ENCODE measurements around the gene ASXL3. TPM values are rescaled to one million over a fixed set of nuclear protein-coding genes. Genes with fewer than 3 reads are reported as not detected.

ASXL3 gene
- total and polyA plus RNA-seq, 2 donors (not counting 3 experiments of a cell fraction or from before 2014, with no cell fraction given) = 0.07 to 0.27 TPM

DNA sequence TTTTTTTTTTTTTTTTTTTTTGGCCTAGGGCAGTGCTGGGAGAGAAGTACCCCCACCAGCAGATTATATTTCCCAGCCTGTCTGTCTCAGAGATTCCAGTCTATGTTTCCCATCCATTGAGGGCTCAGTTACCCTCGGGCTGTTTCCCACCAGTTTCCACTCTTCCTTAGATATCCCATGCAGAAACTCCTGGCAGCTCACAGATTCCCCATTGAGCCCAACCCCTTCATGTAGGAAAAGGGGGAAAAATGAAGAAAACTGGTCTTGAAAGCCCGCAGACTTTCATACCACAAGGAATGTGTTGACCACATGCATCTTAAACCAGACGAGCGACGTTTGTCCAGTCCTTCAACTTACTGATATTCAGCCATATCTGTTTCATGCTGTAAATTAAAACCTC, 15.2 kb downstream of the ASXL3 start:
- dilution Hi-C loops (cut with MboI; ENCODE audit: extremely low pct_ligation_motif_present, low sequenced_read_pairs) = no loop called here
- Histone ChIP-seq H3K79me2 (ENCODE audit: control insufficient read depth, insufficient read depth, low read length) (no peaks in the 10 kb centered on the region), H4K20me1 (replicated peaks; ENCODE audit: control insufficient read depth, extremely low read depth, insufficient read depth, low read length) (no peaks in the 10 kb centered on the region), H3K36me3 (ENCODE audit: control insufficient read depth in 2 of 2, extremely low read depth in 1 of 2, insufficient read depth in 2 of 2, low read length in 2 of 2) (no peaks in the 10 kb centered on the region), H3K9ac (replicated peaks; ENCODE audit: extremely low read depth, insufficient read depth, low read length) (no peak overlapping the region), H3K4me2 (ENCODE audit: insufficient read depth, low read length) (no peak overlapping the region), H3K4me1 (ENCODE audit: control insufficient read depth, extremely low read depth, insufficient read depth, low read length) (peaks cover 22% of the 10 kb centered on the region), H3K9me1 (replicated peaks; ENCODE audit: control insufficient read depth, extremely low read depth, insufficient read depth, low read length) (no peaks in the 10 kb centered on the region), H3K9me3 (replicated peaks; ENCODE audit: control insufficient read depth, insufficient read depth, low read length) (no peaks in the 10 kb centered on the region), H3K4me3 (replicated peaks in 1 of 3; ENCODE audit: insufficient read depth in 1 of 3, low read depth in 1 of 3, low read length in 3 of 3) (no peak overlapping the region), H3K27me3 (ENCODE audit: control insufficient read depth in 2 of 2, insufficient read depth in 2 of 2, low read length in 2 of 2) (no peaks in the 10 kb centered on the region), H3K27ac (ENCODE audit: insufficient read depth, low read depth, low read length) (no peak overlapping the region), H2AFZ (ENCODE audit: low read depth, low read length) (no peak overlapping the region)
- ChIA-PET CTCF (no interaction called here), POLR2A (no interaction called here)
- no peak for TF ChIP-seq POLR2A (IDR thresholded peaks at IDR 0.05; ENCODE audit: low read depth, low read length)
- TF ChIP-seq GATA2 (IDR thresholded peaks at IDR 0.05; ENCODE audit: insufficient read depth, insufficient read length, low read depth, low read length) = no peak
- TF ChIP-seq EZH2 (IDR thresholded peaks at IDR 0.05; ENCODE audit: borderline replicate concordance, low read depth, low read length, severe bottlenecking) = no peak
- TF ChIP-seq FOS (IDR thresholded peaks at IDR 0.05; ENCODE audit: borderline replicate concordance, insufficient read depth, low read length) = no peak
- no peak for TF ChIP-seq JUN (IDR thresholded peaks at IDR 0.05; ENCODE audit: borderline replicate concordance, insufficient read depth, insufficient read length, low read depth)
- TF ChIP-seq, protein P1, sequence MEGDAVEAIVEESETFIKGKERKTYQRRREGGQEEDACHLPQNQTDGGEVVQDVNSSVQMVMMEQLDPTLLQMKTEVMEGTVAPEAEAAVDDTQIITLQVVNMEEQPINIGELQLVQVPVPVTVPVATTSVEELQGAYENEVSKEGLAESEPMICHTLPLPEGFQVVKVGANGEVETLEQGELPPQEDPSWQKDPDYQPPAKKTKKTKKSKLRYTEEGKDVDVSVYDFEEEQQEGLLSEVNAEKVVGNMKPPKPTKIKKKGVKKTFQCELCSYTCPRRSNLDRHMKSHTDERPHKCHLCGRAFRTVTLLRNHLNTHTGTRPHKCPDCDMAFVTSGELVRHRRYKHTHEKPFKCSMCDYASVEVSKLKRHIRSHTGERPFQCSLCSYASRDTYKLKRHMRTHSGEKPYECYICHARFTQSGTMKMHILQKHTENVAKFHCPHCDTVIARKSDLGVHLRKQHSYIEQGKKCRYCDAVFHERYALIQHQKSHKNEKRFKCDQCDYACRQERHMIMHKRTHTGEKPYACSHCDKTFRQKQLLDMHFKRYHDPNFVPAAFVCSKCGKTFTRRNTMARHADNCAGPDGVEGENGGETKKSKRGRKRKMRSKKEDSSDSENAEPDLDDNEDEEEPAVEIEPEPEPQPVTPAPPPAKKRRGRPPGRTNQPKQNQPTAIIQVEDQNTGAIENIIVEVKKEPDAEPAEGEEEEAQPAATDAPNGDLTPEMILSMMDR (IDR thresholded peaks at IDR 0.05; ENCODE audit: extremely low read depth in 1 of 2, insufficient read depth in 1 of 2, low read depth in 1 of 2, low read length in 2 of 2) = no peak
- TF ChIP-seq POLR2AphosphoS5 (IDR thresholded peaks at IDR 0.05; ENCODE audit: insufficient read depth, low read depth, low read length) = no peak
- no peak for TF ChIP-seq MYC (IDR thresholded peaks at IDR 0.05; ENCODE audit: low read depth, low read length)
- TF ChIP-seq, protein P2, sequence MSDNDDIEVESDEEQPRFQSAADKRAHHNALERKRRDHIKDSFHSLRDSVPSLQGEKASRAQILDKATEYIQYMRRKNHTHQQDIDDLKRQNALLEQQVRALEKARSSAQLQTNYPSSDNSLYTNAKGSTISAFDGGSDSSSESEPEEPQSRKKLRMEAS (IDR thresholded peaks at IDR 0.05; ENCODE audit: insufficient read depth, insufficient read length) = no peak
- intact Hi-C loops (cut with micrococcal nuclease) = no loop called here
- DNase-seq (ENCODE audit: low read depth, low spot score) = no peak
- BruUV-seq (replicated peaks) = no TSS peak
- FAIRE-seq = no peak
